ENCODE results near the gene BTRC.
"Not testable (repeated sequence)": the region's sequence is repeated elsewhere in the genome, so short reads cannot be mapped to it uniquely, and the experiment has no call there.

Gene BTRC

GRCh38 chr10:101415884-101416283 lies 61.9 kb downstream of the BTRC start:
- FAIRE-seq, result no peak
- DNase-seq (ENCODE audit: insufficient read length, low spot score), result no peak
- TF ChIP-seq POLR2A (IDR thresholded peaks at IDR 0.05; ENCODE audit: low read depth, low read length), result no peak

- DNase-seq (ENCODE audit: insufficient read length, low spot score); FAIRE-seq: not testable (repeated sequence)
Measured at GRCh38 chr10:101421967-101422366, 68.0 kb downstream of the BTRC start.

- TF ChIP-seq POLR2A (IDR thresholded peaks at IDR 0.05; ENCODE audit: low read depth, low read length), result no peak
- no peak for FAIRE-seq
- no peak for DNase-seq (ENCODE audit: insufficient read length, low spot score)
Measured at GRCh38 chr10:101425535-101425934, 71.6 kb downstream of the BTRC start.

GRCh38 chr10:101428036-101428435 lies 74.1 kb downstream of the BTRC start:
- DNase-seq (ENCODE audit: insufficient read length, low spot score) (no peak), FAIRE-seq (no peak)
- TF ChIP-seq POLR2A (IDR thresholded peaks at IDR 0.05; ENCODE audit: low read depth, low read length), result no peak

DNA sequence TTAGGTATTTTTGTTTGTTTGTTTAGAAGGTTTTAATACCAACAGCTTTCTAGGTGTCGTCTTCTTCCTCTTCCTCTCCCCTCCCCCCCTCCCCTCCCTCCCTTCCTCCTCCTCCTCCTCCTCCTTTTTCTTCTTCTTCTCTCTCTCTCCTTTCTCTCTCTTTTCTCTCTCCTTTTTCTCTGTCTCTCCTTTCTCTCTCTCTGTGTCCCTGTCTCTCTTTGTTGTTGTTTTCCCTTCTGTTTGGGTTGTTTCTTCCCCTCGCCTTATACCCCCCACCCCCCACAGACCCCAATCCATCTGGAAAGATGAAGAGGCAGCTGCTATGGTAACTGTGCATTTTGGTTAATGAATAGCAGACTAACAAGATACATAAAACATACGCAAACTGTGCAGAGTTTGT lies 75.5 kb downstream of the BTRC start:
- no peak for DNase-seq (ENCODE audit: insufficient read length, low spot score)
- no peak for FAIRE-seq

DNA sequence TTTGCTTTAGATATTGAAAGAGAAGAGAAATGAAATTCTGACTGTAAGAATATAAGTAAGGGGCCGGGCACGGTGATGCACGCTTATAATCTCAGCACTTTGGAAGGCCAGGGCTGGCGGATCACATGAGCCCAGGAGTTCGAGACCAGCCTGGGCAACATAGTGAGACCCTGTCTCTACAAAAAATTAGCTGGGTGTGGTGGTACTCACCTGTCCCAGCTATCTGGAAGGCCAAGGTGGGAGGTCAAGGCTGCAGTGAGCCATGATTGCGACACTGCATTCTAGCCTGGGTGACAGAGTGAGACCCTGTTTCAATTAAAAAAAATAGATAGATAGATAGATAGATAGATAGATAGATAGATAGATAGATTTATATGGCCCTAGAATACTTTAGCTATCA lies 82.3 kb downstream of the BTRC start:
- no peak for TF ChIP-seq POLR2A (IDR thresholded peaks at IDR 0.05; ENCODE audit: low read depth, low read length)
- FAIRE-seq (no peak), DNase-seq (ENCODE audit: insufficient read length, low spot score) (no peak)

More for the DNA sequence above, 75.5 kb downstream of the BTRC start:
- no peak for TF ChIP-seq POLR2A (IDR thresholded peaks at IDR 0.05; ENCODE audit: low read depth, low read length)

DNA sequence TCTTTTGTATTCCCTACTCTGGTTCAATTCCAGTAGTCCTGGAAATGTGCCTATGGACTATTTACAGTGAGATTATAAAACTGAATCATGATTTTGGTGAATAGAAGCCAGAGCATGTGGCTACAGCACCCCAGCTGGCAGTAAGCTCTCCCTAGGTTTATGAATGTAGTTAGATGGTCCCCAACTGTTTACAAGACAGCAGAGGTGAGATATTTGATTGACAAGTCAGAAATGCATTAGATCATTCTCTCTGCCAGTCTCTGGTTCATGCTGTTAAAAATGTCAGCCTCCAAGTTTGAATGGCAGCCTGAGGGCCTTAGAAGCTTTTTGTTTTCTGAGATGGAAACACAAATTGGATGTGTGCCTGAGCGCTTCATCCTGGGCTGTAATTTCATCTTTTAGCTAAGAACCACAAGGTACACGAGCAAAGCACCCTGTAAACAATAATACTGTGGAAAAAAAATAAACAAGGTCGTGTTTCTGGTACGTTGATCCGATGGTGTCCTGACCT lies 85.0 kb downstream of the BTRC start:
- FAIRE-seq, result peak; percentile 43
- TF ChIP-seq POLR2A (IDR thresholded peaks at IDR 0.05; ENCODE audit: low read depth, low read length), result no peak
- DNase-seq (ENCODE audit: insufficient read length, low spot score), result no peak

DNA sequence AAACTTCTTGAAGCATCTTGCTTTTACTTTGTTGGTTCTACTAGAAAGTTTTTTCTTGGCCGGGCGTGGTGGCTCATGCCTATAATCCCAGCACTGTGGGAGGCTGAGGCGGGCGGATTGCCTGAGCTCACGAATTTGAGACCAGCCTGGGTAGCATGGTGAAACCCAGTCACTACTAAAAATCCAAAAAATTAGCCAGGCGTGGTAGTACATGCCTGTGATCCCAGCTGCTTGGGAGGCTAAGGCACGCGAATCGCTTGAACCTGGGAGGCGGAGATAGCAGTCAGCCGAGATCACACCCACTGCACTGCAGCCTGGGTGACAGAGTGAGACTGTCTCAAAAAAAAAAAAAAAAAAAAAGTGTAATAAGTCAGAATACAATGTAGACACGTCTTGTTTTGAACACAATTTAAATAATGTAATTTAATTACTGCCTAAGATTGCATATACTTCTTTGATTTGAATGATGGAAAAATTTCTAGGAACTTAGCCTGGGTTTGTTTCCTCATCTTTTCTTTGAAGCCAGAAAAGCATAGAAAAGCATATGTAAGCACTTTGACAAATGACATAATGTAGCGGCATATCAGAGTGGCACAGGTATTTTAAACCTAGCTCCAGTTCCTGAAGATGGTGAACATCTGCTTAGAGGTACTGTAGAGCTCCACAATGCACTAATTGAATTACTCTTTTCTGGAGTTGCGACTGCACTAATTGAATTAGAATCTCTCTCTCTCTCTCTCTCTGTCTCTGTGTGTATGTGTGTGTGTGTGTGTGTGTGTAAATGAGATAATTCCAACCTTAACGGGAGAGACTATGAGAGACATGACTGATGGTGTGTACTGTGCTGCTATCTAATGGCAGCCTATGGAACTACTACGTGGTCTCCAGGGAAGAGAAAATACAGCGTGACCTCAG lies 87.8 kb downstream of the BTRC start:
- TF ChIP-seq POLR2A (IDR thresholded peaks at IDR 0.05; ENCODE audit: low read depth, low read length), result no peak
- FAIRE-seq, result peak; percentile 89
- DNase-seq (ENCODE audit: insufficient read length, low spot score), result peak; percentile 22

- TF ChIP-seq POLR2A (IDR thresholded peaks at IDR 0.05; ENCODE audit: low read depth, low read length), result no peak
- no peak for DNase-seq (ENCODE audit: insufficient read length, low spot score)
- FAIRE-seq, result no peak
Measured at GRCh38 chr10:101442456-101442800, 88.5 kb downstream of the BTRC start.

GRCh38 chr10:101444058-101444898 lies 90.3 kb downstream of the BTRC start:
- TF ChIP-seq POLR2A (IDR thresholded peaks at IDR 0.05; ENCODE audit: low read depth, low read length), result no peak
- no peak for DNase-seq (ENCODE audit: insufficient read length, low spot score)
- FAIRE-seq, result peak; percentile 88

GRCh38 chr10:101446071-101446470 lies 92.1 kb downstream of the BTRC start:
- DNase-seq (ENCODE audit: insufficient read length, low spot score) (no peak), FAIRE-seq (no peak)
- no peak for TF ChIP-seq POLR2A (IDR thresholded peaks at IDR 0.05; ENCODE audit: low read depth, low read length)

DNA sequence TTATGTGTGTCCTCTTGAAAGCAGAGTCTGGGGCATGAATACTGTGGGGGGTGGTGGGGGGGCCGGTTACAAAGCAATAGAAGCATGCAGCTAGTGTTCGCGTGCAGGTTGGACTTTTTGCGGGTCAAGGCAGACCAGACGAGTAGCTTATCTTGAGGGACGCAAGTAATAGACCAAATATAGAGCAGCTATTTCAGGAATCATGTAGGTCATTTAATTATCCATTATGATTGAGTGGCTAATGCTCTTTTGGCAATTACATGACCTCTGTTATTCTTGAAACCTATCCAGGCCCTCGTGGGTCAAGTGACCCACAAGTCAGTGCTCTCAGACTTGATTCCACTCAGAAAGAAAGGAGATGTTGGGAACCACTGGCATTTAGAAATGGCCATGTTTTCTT lies 93.0 kb downstream of the BTRC start:
- DNase-seq (ENCODE audit: insufficient read length, low spot score) (no peak), FAIRE-seq (no peak)
- TF ChIP-seq POLR2A (IDR thresholded peaks at IDR 0.05; ENCODE audit: low read depth, low read length), result no peak

- DNase-seq (ENCODE audit: insufficient read length, low spot score) (no peak), FAIRE-seq (no peak)
- no peak for TF ChIP-seq POLR2A (IDR thresholded peaks at IDR 0.05; ENCODE audit: low read depth, low read length)
Measured at GRCh38 chr10:101447477-101447876, 93.5 kb downstream of the BTRC start.

DNA sequence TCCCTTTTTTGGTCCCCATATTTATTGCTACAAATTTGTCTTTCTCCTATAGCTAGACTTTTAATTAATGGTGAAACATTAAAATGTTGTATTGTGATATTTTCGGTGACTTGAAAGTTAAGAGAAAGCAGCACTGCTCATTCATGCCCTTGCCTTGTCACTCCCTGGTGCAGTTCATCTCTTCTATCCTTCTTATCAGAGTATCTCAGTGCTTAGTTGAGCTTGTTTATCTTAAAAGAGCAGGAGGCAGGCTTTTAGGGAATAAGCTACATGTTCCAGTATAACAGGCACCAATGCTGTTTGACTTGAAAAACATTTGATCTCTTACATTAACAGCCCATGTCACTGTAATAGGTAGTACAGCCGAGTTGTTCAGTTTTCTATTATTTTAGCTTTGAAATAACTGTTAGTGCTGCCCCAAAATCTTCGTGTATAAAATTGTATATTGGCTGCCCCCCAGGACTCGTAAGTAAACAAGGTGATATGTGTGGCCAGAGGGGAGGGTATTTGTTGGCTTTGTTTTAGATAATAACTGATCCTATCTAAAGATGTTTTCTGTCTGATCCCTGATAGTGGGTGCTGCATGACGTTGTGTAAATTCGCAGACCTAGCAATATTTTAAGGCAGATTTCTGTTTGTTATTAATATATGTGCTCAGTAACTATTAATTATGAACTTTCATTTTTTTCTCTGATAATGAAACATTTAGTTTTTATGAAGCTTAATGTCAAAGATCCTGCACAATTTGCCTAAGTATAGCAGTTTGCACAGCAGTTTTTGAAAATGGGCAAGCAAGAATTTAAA lies 96.5 kb downstream of the BTRC start:
- TF ChIP-seq POLR2A (IDR thresholded peaks at IDR 0.05; ENCODE audit: low read depth, low read length), result no peak
- DNase-seq (ENCODE audit: insufficient read length, low spot score) (no peak), FAIRE-seq (no peak)

All from H54 (cell line).